Measurements from ENCODE around the gene POLR1H. TPM values are rescaled to one million over a fixed set of nuclear protein-coding genes. Genes with fewer than 3 reads are reported as not detected.

POLR1H gene
- total RNA-seq (2014; rRNA removed; shearing (Covaris generic)) (28.1 and 30.1 TPM in 2 replicates), polyA plus RNA-seq (2016; fragmentation: Nextera tagmentation; extraction: Ambion mirVana) (89.4 and 93.6 TPM in 2 replicates)
- long read RNA-seq, transcript ZNRD1-202 (5 exons, 743 nt), result minor isoform, 5 of 22 reads
- long read RNA-seq, transcript ZNRD1-201 (4 exons, 864 nt), result major isoform, 11 of 22 reads
- long read RNA-seq, partial matches to known transcripts, result 0 of 22 reads
- long read RNA-seq, other reads (novel, unspliced or antisense), result 2 of 22 reads

- H3K79me2 ChIP-seq (replicated peaks; ENCODE audit: insufficient read depth), result peaks cover 10% of the 10 kb centered on the region; the same call in 1 of the 2 replicates
- Mint-ChIP-seq H3K36me3 (ENCODE audit: low read depth) (no peaks in the 10 kb centered on the region; the same call in 2 of the 3 replicates), H3K9me3 (no peaks in the 10 kb centered on the region), H3K27ac (peak within 1 kb of the TSS; percentile 97), H3K4me3 (peak within 1 kb of the TSS; percentile 97), H3K27me3 (ENCODE audit: insufficient read depth, low read depth, poor library complexity) (peaks cover 4% of the 10 kb centered on the region), H3K4me1 (peaks cover 7% of the 10 kb centered on the region; the same call in 2 of the 3 replicates)
- no peaks in the 10 kb centered on the region for H3K27me3 ChIP-seq (ENCODE audit: insufficient read depth)
- ATAC-seq, result peak; percentile 99
- peaks cover 15% of the 10 kb centered on the region for H3K4me1 ChIP-seq (ENCODE audit: insufficient read depth)
- peaks cover 8% of the 10 kb centered on the region; the same call in 1 of the 2 replicates for H3F3A ChIP-seq (replicated peaks; ENCODE audit: low read depth)
- H3K9me2 ChIP-seq (ENCODE audit: insufficient read depth), result no peaks in the 10 kb centered on the region
- peak within 1 kb of the TSS; percentile 98 for H2AFZ ChIP-seq
- TF ChIP-seq POLR2AphosphoS5 (IDR thresholded peaks at IDR 0.05; ENCODE audit: low read depth) (peak; percentile 88), ETS1 (IDR thresholded peaks at IDR 0.05) (peak; percentile 82), STAT1 (IDR thresholded peaks at IDR 0.05; ENCODE audit: unreplicated experiment) (no peak), CREB1 (CRISPR knock-in tag; IDR thresholded peaks at IDR 0.05; ENCODE audit: low read depth) (peak; percentile 100)
- no peaks in the 10 kb centered on the region for H4K20me1 ChIP-seq (replicated peaks; ENCODE audit: insufficient read depth)
- peak within 1 kb of the TSS; percentile 96 for H3K4me2 ChIP-seq
- no peaks in the 10 kb centered on the region for H3K36me3 ChIP-seq (ENCODE audit: insufficient read depth)
- H3K4me3 ChIP-seq, result peak within 1 kb of the TSS; percentile 83
- DNase-seq (ENCODE audit: low spot score), result peak; percentile 100
- H3K27ac ChIP-seq (ENCODE audit: low read depth), result peak within 1 kb of the TSS; percentile 90
Measured at GRCh38 chr6:30061092-30061857, at the start of gene POLR1H. Gene POLR1H, plus strand, starts transcription at chr6:30061265. Its CDS starts 260 bp downstream, at chr6:30061525.

DNA sequence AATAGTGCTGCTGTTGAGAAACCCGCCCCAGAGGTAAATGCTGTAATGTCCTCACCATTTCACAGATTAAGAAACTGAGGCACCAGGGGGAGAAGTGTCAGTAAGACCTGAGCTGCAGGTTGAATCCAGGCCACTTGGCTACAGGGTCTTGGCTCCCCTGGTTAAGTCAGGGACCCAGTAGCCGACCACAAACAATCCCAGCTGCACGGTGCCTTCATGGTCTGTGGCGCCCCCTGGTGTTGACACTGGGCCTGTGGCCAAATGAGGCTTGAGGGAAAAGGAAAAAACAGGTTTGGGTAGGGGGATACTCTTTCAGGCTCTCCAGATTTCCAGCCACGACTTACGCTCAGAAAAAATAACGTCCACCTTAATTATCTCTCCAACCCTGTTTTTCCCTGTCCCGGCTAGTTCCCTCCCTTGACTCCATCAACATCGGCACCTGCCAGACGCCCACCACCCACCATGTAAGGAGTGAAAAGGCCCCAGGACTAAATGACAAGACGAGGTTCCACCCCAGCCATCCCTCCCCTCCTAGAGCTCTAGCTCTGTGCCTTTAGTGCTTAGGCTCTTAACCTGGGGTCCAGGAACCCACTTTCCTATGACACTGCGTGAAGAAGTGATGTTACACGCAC, 47.7 kb upstream of the POLR1H start:
- ATAC-seq (peak; percentile 99), DNase-seq (ENCODE audit: low spot score) (peak; percentile 80)
- peaks cover 6% of the 10 kb centered on the region for H3K27me3 Mint-ChIP-seq (ENCODE audit: insufficient read depth, low read depth, poor library complexity)

More for the DNA sequence above, 47.7 kb upstream of the POLR1H start:
- Mint-ChIP-seq H3K9me3 (no peaks in the 10 kb centered on the region), H3K36me3 (ENCODE audit: low read depth) (no peaks in the 10 kb centered on the region), H3K27ac (peak overlapping the region; percentile 60; the same call in 1 of the 2 replicates), H3K4me1 (peaks cover 4% of the 10 kb centered on the region; the same call in 1 of the 3 replicates), H3K4me3 (no peak overlapping the region)
- Histone ChIP-seq H3K27ac (ENCODE audit: low read depth) (no peak overlapping the region), H3F3A (replicated peaks; ENCODE audit: low read depth) (no peaks in the 10 kb centered on the region), H3K4me1 (ENCODE audit: insufficient read depth) (no peaks in the 10 kb centered on the region), H3K4me3 (no peak overlapping the region), H3K9me2 (ENCODE audit: insufficient read depth) (no peaks in the 10 kb centered on the region), H3K4me2 (no peak overlapping the region), H2AFZ (no peak overlapping the region), H3K36me3 (ENCODE audit: insufficient read depth) (no peaks in the 10 kb centered on the region), H3K27me3 (ENCODE audit: insufficient read depth) (peaks cover 24% of the 10 kb centered on the region), H4K20me1 (replicated peaks; ENCODE audit: insufficient read depth) (no peaks in the 10 kb centered on the region), H3K79me2 (replicated peaks; ENCODE audit: insufficient read depth) (no peaks in the 10 kb centered on the region)
- no peak for TF ChIP-seq ZNF331 (CRISPR knock-in tag; IDR thresholded peaks at IDR 0.05; ENCODE audit: low read depth)
- TF ChIP-seq, protein P1, sequence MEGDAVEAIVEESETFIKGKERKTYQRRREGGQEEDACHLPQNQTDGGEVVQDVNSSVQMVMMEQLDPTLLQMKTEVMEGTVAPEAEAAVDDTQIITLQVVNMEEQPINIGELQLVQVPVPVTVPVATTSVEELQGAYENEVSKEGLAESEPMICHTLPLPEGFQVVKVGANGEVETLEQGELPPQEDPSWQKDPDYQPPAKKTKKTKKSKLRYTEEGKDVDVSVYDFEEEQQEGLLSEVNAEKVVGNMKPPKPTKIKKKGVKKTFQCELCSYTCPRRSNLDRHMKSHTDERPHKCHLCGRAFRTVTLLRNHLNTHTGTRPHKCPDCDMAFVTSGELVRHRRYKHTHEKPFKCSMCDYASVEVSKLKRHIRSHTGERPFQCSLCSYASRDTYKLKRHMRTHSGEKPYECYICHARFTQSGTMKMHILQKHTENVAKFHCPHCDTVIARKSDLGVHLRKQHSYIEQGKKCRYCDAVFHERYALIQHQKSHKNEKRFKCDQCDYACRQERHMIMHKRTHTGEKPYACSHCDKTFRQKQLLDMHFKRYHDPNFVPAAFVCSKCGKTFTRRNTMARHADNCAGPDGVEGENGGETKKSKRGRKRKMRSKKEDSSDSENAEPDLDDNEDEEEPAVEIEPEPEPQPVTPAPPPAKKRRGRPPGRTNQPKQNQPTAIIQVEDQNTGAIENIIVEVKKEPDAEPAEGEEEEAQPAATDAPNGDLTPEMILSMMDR (conservative IDR thresholded peaks at IDR 0.05; ENCODE audit: low read depth in 2 of 2), result peak; percentile 66 to 78

Data from GM23338 (cell line).